ENCODE data around the gene PHF20. TPM values are rescaled to one million over a fixed set of nuclear protein-coding genes. Genes with fewer than 3 reads are reported as not detected.

The PHF20 gene
- total RNA-seq, 1 donor from 2014 or later = 40.1 TPM

GRCh38 chr20:35909796-35910195 lies 138.0 kb downstream of the PHF20 start:
- Histone ChIP-seq H2AFZ (ENCODE audit: low read depth, low read length) (no peak overlapping the region), H3K4me1 (ENCODE audit: insufficient read depth, low read length) (no peaks in the 10 kb centered on the region), H3K27ac (ENCODE audit: low read depth, low read length) (no peak overlapping the region), H4K20me1 (ENCODE audit: insufficient read depth, low read length) (peaks cover 18% of the 10 kb centered on the region), H3K4me2 (ENCODE audit: low read length) (no peak overlapping the region), H3K4me3 (ENCODE audit: insufficient read depth, low read depth, low read length) (no peak overlapping the region), H3K79me2 (ENCODE audit: insufficient read depth, low read length) (no peaks in the 10 kb centered on the region), H3K27me3 (ENCODE audit: insufficient read depth, low read length) (no peaks in the 10 kb centered on the region), H3K9ac (ENCODE audit: low read length) (no peak overlapping the region), H3K9me3 (ENCODE audit: insufficient read depth, low read depth, low read length) (no peaks in the 10 kb centered on the region), H3K36me3 (ENCODE audit: insufficient read depth, low read length) (peaks cover 11% of the 10 kb centered on the region)
- no peaks in the 10 kb centered on the region for H3K4me1 Mint-ChIP-seq (ENCODE audit: low read depth, unreplicated experiment)
- no peak overlapping the region for H3K27ac Mint-ChIP-seq (ENCODE audit: unreplicated experiment)
- no peak for DNase-seq (ENCODE audit: low read depth)
- no peak overlapping the region for H3K4me3 Mint-ChIP-seq (ENCODE audit: unreplicated experiment)
- peaks cover 25% of the 10 kb centered on the region for H3K36me3 Mint-ChIP-seq (ENCODE audit: low read depth, unreplicated experiment)
- FAIRE-seq = no peak
- no peaks in the 10 kb centered on the region for H3K9me3 Mint-ChIP-seq (ENCODE audit: unreplicated experiment)
- H3K27me3 Mint-ChIP-seq (ENCODE audit: low read depth, unreplicated experiment) = no peaks in the 10 kb centered on the region
- TF ChIP-seq CTCF (IDR thresholded peaks at IDR 0.05; ENCODE audit: insufficient read depth, low read depth, low read length) = no peak
- TF ChIP-seq EZH2 (IDR thresholded peaks at IDR 0.05; ENCODE audit: insufficient read depth, low read length) = no peak

- peaks cover 23% of the 10 kb centered on the region for H3K36me3 Mint-ChIP-seq (ENCODE audit: low read depth, unreplicated experiment)
- no peak overlapping the region for H3K27ac ChIP-seq (ENCODE audit: low read depth, low read length)
- no peaks in the 10 kb centered on the region for H3K79me2 ChIP-seq (ENCODE audit: insufficient read depth, low read length)
- no peaks in the 10 kb centered on the region for H3K4me1 Mint-ChIP-seq (ENCODE audit: low read depth, unreplicated experiment)
- FAIRE-seq (no peak), DNase-seq (ENCODE audit: low read depth) (no peak)
- H3K4me3 ChIP-seq (ENCODE audit: insufficient read depth, low read depth, low read length) = no peak overlapping the region
- H3K9ac ChIP-seq (ENCODE audit: low read length) = no peak overlapping the region
- H3K9me3 Mint-ChIP-seq (ENCODE audit: unreplicated experiment) = no peaks in the 10 kb centered on the region
- no peak overlapping the region for H3K27ac Mint-ChIP-seq (ENCODE audit: unreplicated experiment)
- no peak overlapping the region for H3K4me3 Mint-ChIP-seq (ENCODE audit: unreplicated experiment)
- H3K27me3 Mint-ChIP-seq (ENCODE audit: low read depth, unreplicated experiment) = no peaks in the 10 kb centered on the region
- H3K27me3 ChIP-seq (ENCODE audit: insufficient read depth, low read length) = no peaks in the 10 kb centered on the region
- peaks cover 11% of the 10 kb centered on the region for H3K36me3 ChIP-seq (ENCODE audit: insufficient read depth, low read length)
- no peak for TF ChIP-seq CTCF (IDR thresholded peaks at IDR 0.05; ENCODE audit: insufficient read depth, low read depth, low read length)
- TF ChIP-seq EZH2 (IDR thresholded peaks at IDR 0.05; ENCODE audit: insufficient read depth, low read length) = no peak
- no peak overlapping the region for H3K4me2 ChIP-seq (ENCODE audit: low read length)
- H3K9me3 ChIP-seq (ENCODE audit: insufficient read depth, low read depth, low read length) = no peaks in the 10 kb centered on the region
- peaks cover 18% of the 10 kb centered on the region for H4K20me1 ChIP-seq (ENCODE audit: insufficient read depth, low read length)
- H3K4me1 ChIP-seq (ENCODE audit: insufficient read depth, low read length) = no peaks in the 10 kb centered on the region
- H2AFZ ChIP-seq (ENCODE audit: low read depth, low read length) = no peak overlapping the region
These were observed 138.4 kb downstream of the PHF20 start for GRCh38 chr20:35910254-35910653.

GRCh38 chr20:35912881-35913280 lies 141.1 kb downstream of the PHF20 start:
- FAIRE-seq = no peak
- Mint-ChIP-seq H3K4me1 (ENCODE audit: low read depth, unreplicated experiment) (no peaks in the 10 kb centered on the region), H3K27me3 (ENCODE audit: low read depth, unreplicated experiment) (no peaks in the 10 kb centered on the region), H3K9me3 (ENCODE audit: unreplicated experiment) (no peaks in the 10 kb centered on the region), H3K4me3 (ENCODE audit: unreplicated experiment) (no peak overlapping the region), H3K36me3 (ENCODE audit: low read depth, unreplicated experiment) (peaks cover 13% of the 10 kb centered on the region), H3K27ac (ENCODE audit: unreplicated experiment) (no peak overlapping the region)
- no peak overlapping the region for H3K9ac ChIP-seq (ENCODE audit: low read length)
- H3K79me2 ChIP-seq (ENCODE audit: insufficient read depth, low read length) = no peaks in the 10 kb centered on the region
- peaks cover 19% of the 10 kb centered on the region for H3K36me3 ChIP-seq (ENCODE audit: insufficient read depth, low read length)
- TF ChIP-seq EZH2 (IDR thresholded peaks at IDR 0.05; ENCODE audit: insufficient read depth, low read length) (no peak), CTCF (IDR thresholded peaks at IDR 0.05; ENCODE audit: insufficient read depth, low read depth, low read length) (no peak)
- H4K20me1 ChIP-seq (ENCODE audit: insufficient read depth, low read length) = peaks cover 15% of the 10 kb centered on the region
- H3K27me3 ChIP-seq (ENCODE audit: insufficient read depth, low read length) = no peaks in the 10 kb centered on the region
- no peaks in the 10 kb centered on the region for H3K9me3 ChIP-seq (ENCODE audit: insufficient read depth, low read depth, low read length)
- H3K4me1 ChIP-seq (ENCODE audit: insufficient read depth, low read length) = no peaks in the 10 kb centered on the region
- no peak overlapping the region for H2AFZ ChIP-seq (ENCODE audit: low read depth, low read length)
- H3K4me3 ChIP-seq (ENCODE audit: insufficient read depth, low read depth, low read length) = no peak overlapping the region
- no peak overlapping the region for H3K4me2 ChIP-seq (ENCODE audit: low read length)
- DNase-seq (ENCODE audit: low read depth) = no peak
- H3K27ac ChIP-seq (ENCODE audit: low read depth, low read length) = no peak overlapping the region

All from astrocyte (in vitro differentiated cells and primary cell).